ENCODE measurements around the gene PRSS3. TPM values are rescaled to one million over a fixed set of nuclear protein-coding genes. Genes with fewer than 3 reads are reported as not detected.
"Not testable (repeated sequence)": the region's sequence is repeated elsewhere in the genome, so short reads cannot be mapped to it uniquely, and the experiment has no call there.

Gene PRSS3
- polyA plus RNA-seq, 1 donor = not detected

DNA sequence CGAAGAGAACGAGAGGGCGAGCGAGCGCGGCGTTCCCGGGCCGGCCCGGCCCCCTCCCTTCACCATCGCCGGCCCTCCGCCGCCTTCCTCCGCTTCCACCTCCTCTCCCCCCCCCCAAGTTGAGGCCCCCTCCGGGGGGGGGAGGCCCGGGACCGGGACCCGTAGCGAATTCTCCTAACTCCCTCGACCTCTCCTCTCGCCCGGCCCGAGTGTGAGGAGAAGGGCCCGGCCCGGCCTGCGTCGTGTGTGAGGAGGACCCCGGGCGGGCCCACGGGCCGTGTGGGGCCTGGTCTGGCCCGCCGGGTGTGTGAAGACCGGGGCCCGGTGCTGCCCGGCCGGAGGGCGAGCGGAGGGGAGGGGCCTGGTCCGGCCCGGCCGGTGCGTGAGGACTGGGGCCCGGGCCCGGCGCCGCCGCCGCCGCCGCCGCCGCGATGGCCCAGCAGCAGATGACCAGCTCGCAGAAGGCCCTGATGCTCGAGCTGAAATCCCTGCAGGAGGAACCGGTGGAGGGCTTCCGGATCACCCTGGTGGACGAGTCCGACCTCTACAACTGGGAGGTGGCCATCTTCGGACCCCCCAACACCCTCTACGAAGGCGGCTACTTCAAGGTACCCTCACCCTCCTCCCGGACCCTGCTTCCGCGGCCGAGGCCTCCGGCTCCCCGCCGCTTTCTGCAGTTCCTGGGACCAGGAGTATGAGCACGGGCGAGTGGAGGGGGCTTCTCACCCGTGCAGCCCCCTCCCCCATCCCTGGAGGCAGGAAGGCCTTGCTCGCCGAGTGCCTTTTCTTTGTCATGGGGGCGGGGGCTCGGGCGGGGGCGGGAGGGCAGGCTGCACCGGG is 22.2 kb downstream of the PRSS3 start:
- DNase-seq (ENCODE audit: low read depth) = no peak

DNA sequence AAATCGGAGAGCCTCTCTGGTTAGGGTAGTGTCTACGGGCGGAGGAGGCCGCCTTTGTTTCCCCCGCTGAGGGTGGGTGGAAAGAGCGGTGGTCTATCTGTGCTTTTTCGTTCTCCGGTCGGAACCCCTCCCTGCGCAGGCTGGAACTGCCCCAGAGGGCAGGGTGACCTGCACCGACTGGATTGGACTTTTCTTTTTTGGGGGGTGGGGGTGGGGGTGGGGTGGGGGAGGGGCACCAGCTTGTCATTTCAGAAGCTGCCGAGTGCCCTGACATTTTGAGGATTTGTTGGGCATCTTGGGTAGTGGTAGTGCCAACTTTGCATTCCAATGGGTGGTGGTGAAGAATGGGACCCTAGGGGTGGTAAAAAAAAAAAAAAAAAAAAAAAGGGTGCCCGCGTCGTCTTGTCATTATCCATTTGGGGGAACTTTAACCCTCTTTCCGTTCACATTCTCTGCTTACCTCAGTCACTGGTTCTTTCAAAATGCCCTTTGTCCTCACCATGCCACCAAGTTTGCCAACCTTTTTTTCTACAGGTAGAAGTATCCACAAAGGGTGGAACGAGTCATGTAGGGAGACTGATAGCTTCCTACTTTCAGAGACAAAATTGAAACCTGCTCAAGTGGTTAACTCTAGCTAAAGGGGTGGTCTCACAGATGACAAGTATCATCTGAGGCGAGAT is 22.9 kb downstream of the PRSS3 start:
- DNase-seq (ENCODE audit: low read depth) = no peak

- no peak for DNase-seq (ENCODE audit: low read depth)
Observed at GRCh38 chr9:33818847-33819500, 23.6 kb downstream of the PRSS3 start.

DNA sequence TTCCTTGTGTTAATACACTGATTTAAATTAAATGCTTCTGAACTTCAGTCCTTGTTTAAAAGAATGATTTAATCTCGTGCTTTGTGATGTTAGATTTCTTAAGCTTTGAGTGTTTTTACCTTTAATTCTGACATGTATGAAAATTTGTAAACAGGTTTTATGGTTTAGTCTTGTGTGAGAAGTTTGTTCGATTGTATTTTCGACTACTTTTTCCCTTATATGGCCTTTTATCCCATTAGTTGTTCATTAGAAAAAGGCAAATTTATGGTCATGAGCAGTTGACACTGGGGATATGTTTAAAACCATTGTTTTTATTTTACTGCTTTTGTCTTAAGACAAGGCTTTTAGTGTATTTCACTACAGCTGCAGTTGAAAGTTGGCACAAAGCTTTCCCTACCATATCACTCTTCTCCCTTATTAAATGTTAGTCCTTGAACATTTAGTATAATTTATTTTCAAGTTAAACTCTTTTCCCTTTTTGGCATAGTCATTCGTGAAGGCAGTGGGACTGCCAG is 24.9 kb downstream of the PRSS3 start:
- DNase-seq (ENCODE audit: low read depth) = no peak

- no peak for DNase-seq (ENCODE audit: low read depth)
Observed at GRCh38 chr9:33823801-33824200, 28.4 kb downstream of the PRSS3 start.

GRCh38 chr9:33827285-33827684 is 31.9 kb downstream of the PRSS3 start:
- DNase-seq (ENCODE audit: low read depth) = not testable (repeated sequence)

DNA sequence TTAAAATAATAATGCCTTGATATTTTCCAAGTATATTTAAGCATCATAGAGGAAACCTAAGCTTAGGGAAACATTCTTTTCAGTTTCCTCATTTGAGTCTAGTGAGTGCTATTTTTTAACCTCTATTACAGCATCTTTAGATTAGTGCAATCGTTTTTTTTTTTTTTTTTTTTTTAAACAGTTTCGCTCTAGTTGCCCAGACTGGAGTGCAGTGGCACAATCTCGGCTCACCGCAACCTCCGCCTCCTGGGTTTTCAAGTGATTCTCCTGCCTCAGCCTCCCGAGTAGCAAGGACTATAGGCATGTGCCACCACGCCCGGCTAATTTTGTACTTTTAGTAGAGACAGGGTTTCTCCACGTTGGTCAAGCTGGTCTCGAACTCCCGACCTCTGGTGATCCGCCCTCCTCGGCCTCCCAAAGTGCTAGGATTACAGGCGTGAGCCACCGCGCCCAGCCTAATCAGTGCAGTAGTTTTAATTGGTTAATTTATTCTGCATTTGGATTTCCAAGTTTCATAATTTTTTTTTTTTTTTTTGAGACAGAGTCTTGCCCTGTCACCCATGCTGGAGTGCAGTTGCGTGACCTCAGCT is 34.4 kb downstream of the PRSS3 start:
- DNase-seq (ENCODE audit: low read depth) = not testable (repeated sequence)

GRCh38 chr9:33835625-33836260 is 40.4 kb downstream of the PRSS3 start:
- no peak for DNase-seq (ENCODE audit: low read depth)

- not testable (repeated sequence) for DNase-seq (ENCODE audit: low read depth)
Observed at GRCh38 chr9:33836261-33836660, 40.9 kb downstream of the PRSS3 start.

DNA sequence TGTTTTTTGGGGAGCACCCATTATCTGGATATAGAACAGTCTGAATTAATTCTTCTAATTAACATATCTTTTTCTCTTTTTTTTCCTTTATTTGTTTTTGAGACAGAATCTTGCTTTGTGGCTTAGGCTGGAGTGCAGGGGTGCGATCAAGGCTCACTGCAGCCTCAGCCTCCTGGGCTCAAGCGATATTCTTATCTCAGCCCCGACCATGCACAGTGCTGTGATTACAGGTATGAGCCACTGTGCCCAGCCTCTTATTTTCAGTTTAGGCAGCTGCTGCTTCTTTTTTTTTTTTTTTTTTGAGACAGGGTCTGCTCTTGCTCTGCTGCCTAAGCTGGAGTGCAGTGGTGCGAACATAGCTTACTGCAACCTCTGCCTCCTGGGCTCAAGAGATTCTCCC is 41.8 kb downstream of the PRSS3 start:
- no peak for DNase-seq (ENCODE audit: low read depth)

DNA sequence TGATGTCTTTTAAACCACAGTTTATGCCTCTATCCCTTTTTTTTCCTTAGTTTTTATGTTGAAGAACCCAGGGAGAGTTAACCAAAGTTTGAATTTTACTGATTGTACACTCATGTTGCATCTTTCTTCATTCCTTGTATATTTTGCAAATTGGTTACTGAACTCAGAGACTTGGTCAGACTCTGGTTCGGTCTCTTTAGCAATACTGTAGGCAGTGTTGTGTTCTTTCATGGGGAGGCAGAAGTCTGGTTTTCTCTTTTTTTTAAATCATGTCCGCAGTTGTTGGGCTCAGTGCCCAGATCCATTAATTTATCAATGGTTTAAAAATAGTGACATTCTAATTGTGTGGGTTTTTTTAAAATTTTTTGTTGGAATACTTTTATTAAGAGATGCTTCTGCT is 45.0 kb downstream of the PRSS3 start:
- DNase-seq (ENCODE audit: low read depth) = no peak

DNA sequence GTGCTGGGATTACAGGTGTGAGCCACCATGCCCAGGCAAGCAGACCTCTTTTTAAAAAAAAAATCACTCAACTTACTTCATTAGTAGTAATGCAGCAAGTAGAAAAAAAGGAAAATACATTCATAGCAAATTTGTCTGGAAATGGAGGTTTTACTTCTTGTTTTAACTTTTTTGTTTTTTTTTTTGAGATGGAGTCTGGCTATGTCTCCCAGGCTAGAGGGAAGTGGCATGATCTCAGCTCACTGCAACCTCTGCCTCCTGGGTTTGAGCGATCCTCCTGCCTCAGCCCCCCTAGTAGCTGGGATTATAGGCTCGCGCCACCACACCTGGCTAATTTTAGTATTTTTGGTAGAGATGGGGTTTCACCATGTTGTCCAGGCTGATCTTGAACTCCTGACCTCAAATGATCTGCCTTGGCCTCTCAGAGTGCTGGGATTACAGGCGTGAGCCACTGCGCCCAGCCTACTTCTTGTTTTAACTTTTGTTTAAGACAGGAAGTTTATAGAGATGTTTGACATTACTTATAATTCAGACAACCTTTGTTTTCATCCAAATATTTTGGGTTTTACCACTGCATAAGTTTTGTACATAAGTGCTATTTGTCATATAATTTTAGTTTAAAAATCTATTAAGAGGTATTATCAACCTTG is 48.1 kb downstream of the PRSS3 start:
- DNase-seq (ENCODE audit: low read depth) = no peak

DNA sequence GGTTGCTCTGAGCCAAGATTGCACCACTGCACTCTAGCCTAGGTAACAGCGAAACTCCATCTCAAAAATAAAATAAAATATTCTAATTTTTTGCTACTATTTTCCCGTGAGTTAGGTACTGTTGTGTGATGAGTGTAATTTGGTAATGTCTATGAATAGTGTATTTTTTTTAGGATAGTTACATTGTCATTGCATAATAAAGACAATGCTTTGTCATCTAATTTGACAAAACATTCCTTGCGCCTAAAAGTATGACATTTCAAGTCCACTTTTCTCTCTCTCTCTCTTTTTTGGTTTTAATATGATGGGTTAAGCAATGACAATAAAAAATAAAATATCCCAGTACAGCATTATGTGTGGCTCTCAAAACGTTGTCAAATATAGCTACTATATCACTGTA is 50.9 kb downstream of the PRSS3 start:
- DNase-seq (ENCODE audit: low read depth) = no peak

DNA sequence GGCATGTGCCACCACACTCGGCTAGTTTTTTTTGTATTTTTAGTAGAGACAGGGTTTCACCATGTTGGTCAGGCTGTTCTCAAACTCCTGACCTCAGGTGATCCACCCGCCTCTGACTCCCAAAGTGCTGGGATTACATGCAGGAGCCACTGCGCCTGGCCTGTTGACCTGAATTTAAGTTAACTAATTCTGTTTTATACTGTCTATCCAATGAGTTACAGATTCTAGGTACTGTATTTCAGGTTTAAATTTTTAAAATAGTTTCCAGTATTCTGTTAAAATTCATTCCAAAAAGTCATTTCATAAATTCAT is 52.5 kb downstream of the PRSS3 start:
- not testable (repeated sequence) for DNase-seq (ENCODE audit: low read depth)

Other genes with a start within 250 kb of the PRSS3 start
- gene UBE2R2, start 21.6 kb downstream of the PRSS3 start, polyA plus RNA-seq (ENCODE audit: insufficient read length) = 37.9 TPM

All from forelimb muscle (tissue), 1 donor.